GM19025 (cell line): ENCODE measurements around the gene DGKD.

Experiments used
- ATAC-seq: cut with Tn5 transposase; IDR thresholded peaks from one replicate; pipeline ENCODE4 v1.9.1; 2021; ENCODE audit warnings: mild to moderate bottlenecking, low read depth, moderate library complexity; ENCODE audit not compliant: unreplicated experiment

The DGKD gene, protein sequence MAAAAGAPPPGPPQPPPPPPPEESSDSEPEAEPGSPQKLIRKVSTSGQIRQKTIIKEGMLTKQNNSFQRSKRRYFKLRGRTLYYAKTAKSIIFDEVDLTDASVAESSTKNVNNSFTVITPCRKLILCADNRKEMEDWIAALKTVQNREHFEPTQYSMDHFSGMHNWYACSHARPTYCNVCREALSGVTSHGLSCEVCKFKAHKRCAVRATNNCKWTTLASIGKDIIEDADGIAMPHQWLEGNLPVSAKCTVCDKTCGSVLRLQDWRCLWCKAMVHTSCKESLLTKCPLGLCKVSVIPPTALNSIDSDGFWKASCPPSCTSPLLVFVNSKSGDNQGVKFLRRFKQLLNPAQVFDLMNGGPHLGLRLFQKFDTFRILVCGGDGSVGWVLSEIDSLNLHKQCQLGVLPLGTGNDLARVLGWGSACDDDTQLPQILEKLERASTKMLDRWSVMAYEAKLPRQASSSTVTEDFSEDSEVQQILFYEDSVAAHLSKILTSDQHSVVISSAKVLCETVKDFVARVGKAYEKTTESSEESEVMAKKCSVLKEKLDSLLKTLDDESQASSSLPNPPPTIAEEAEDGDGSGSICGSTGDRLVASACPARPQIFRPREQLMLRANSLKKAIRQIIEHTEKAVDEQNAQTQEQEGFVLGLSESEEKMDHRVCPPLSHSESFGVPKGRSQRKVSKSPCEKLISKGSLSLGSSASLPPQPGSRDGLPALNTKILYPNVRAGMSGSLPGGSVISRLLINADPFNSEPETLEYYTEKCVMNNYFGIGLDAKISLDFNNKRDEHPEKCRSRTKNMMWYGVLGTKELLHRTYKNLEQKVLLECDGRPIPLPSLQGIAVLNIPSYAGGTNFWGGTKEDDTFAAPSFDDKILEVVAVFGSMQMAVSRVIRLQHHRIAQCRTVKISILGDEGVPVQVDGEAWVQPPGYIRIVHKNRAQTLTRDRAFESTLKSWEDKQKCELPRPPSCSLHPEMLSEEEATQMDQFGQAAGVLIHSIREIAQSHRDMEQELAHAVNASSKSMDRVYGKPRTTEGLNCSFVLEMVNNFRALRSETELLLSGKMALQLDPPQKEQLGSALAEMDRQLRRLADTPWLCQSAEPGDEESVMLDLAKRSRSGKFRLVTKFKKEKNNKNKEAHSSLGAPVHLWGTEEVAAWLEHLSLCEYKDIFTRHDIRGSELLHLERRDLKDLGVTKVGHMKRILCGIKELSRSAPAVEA

DNA sequence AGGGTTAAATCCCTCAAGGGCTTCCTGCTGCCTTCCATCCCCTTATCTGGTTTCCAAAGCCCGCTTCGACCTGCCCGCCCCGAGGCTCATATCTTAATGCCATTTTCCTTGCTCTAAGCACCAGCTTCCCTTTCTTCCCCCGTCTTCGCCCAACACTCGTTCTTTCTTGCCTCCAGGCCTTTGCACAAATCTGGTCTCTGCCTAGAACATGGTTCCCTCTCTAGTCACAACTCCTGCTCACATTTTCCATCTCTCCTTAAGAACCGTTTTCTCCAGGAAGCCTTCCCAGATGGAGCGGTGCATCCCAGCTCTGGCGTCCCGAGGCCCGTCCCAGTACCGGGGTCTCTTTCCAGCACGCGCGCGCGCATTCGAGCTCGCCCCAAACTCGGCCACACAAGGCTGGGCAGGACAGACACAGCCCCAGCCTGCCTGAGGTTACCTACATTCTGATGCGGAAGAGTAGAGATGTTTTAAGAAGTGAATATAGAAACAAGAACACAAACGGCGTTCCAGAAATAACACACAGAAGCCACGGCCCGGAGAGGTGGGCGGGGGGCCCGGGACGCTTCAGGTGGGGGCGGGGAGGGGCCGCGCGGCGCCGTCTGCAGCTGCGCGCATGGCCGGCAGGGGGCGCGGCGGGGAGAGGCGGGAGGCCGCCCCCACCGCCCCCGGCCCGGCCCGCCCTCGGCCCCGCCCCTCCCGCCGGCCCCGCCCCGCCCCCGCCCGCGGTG, at the start of gene DGKD:
Gene DGKD (plus strand): TSS at position 726 of the 731 bp plus-strand sequence. CDS start 25 bp downstream, outside the sequence.
- peak; percentile 53 for ATAC-seq

DNA sequence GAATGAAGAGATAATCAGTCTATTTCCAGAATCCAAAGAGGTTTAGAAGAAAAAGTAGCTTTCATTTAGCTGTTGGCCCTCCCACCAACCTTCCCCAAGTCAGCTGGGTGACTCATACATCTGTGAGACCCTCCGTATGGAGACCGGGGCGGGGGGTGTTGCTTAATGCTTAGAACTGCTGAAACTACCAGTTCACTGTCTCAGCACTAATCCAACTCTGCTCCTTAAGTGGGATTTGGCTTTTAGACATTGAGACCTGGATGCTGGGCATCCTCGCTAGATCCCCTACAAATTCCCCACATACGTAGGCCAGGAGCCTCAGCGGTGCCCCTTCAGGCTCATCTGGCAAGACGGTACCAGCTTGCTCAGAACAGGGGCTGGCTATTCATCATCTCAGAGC, 46.7 kb upstream of the DGKD start, which contains the start of gene SAG:
Gene SAG (plus strand): TSS at position 252 of the 400 bp plus-strand sequence. CDS start 1,374 bp downstream, outside the sequence.
- no peak for ATAC-seq

DNA sequence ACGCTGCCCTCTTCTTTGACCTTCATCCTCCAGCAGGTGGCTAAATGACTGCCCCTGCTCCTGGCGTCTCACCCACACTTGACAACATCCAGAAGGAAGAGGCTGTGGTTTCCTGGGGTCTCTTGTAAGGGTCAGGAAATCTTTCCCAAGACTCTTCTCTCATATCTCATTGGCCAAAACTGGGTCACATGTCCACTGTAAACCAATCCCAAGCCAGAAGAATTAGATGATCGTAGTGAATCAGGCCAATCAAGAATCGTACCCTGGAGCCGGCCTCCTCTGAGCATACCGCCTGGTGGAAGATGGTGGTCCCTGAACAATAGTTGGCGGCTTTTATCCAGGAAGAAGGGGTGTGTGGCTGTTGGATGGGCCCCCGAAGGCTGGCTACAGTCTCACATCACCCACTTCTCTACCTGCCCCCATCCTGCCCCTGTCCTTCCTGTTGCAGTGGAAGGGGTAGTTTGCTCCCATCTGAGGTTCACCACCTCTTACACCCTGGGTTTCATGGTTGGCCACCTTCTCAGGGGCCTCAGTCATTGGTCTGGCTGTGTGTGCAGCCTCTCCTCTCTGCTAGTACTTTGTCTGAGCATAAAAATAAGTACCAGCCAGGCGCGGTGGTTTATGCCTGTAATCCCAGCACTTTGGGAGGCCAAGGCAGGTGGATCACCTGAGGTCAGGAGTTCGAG, 42.9 kb upstream of the DGKD start:
- no peak for ATAC-seq

DNA sequence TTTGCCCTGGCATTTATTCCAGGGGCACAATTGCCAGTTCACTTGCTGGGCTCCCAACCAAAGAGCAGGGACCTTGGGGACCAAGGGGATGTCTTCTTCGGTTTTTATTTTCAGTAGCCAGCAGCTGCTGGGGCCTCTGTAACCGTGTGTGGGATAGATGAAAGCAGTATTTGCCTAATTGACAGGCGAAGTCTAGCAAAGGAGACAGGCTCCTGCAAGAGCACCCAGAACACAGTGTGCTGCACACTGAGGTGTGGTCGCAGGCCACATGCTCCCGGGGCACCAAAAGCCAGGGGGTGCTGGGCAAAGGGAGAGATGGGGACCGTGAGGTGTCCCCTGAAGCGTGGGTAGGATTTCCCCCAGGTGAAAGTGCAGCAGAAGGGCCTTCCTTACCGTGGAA, 41.4 kb upstream of the DGKD start:
- ATAC-seq: no peak

DNA sequence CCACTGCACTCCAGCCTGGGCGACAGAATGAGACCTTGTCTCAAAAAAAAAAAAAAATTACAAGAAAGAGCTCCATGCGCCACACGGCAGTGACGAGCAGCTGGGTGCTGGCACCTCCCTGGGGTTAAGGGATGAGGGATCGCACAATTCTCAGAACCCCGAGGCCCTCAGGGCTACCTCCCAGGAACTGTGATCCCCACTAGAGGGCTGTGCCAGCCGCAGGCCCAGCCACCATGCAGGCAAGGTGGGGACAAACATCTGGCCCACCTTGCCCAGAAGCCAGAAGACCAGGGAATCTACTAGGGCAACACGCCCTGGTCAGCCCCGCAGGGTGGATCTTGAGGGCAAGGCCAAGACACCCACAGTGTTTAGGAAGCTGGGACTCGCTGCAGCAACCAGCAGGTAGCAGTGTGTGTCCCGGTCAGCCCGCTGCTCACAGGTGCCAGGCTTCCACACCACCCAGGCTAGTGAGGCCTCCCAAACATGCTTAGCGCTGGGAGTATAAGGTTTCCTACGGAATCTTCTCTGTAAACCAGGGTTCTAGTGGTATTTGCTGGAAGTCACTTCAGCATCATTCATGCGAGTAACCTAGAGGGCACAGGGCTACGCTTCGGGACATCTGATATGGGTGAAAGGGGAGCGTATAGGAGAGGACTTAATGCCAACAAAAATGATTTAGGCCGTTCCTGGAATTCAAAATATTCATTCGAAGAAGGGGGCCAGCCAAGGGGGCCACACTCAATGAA, 39.9 kb upstream of the DGKD start:
- ATAC-seq: no peak

DNA sequence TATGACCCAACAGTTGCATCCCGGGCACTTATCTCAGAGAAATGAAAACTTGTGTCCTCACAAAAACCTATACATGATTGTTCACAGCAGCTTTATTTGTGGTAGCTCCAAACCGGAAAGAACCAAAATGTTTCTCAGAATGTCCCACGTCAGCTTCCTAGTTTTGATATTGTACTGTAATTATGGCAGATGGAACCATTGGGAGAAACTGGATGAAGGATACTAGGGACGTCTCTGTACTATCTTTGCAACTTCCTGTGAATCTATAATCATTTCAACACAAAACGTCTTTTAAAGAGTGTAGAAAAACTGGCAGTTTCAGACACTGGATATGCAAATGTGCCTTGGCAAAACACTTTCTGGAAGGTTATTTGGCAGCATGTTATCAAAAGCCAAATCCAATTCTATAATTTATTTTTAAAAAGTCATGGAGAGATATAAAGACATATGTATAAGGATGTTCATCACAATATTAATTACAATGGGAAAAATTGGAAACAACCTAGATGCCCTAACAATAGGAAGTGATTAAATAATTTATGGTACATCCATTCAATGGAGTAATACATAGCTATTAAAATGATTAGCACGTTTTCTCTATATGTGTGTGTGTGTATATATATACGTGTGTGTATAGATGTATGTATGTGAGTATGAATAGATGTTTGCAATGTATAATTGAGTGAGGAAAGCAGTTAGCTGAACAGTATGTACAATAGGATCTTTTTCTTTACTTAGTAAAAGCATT, 36.9 kb upstream of the DGKD start:
- ATAC-seq: no peak

DNA sequence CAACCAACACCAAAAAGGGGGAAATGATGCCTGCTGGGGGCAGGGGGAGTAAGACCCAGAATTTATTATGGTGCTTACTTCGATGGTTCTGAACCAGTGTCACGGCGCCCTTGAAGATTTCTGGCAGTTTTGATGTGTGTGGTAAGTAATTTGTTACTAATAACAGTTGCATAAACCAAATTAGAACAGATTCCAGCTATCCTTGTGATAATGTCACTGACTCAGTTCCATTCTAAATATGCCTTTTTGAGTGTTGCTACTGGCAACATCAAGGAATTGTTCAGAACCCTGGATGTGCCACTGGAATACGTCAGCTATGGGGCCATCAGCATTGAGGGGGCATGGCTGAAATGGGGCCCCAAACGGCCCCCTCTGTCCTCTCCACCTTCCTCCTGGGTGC, 35.0 kb upstream of the DGKD start:
- ATAC-seq: no peak

DNA sequence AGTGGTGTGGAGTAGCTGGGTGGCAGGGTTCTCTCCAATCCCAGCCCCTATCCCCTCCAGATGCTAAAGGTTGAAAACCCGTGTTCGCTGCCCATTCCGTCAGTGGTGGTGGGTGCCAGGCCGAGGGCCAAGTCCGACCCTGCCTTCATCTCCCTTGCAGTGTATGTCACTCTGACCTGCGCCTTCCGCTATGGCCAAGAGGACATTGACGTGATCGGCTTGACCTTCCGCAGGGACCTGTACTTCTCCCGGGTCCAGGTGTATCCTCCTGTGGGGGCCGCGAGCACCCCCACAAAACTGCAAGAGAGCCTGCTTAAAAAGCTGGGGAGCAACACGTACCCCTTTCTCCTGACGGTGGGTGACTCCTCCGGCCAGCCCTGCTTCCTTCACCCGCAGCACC, 33.8 kb upstream of the DGKD start:
- ATAC-seq: no peak

DNA sequence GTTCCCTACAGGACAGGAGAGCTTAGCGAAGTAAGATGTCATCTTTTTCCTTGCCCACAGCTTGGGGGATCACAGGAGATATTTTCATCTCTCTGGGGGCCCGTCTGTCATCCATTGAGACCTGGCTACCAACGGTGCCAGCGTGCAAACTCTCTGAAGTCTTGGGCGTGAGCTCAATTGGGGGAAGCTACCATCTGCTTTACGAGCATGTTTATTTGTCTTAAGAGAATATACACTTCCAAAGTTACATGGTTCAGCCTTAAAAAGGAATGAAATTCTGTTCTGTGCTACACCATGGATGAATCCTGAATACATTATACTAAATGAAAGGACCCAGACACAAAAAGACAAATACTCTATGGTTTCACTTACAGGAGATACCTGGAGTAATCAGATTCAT, 33.1 kb upstream of the DGKD start:
- no peak for ATAC-seq

DNA sequence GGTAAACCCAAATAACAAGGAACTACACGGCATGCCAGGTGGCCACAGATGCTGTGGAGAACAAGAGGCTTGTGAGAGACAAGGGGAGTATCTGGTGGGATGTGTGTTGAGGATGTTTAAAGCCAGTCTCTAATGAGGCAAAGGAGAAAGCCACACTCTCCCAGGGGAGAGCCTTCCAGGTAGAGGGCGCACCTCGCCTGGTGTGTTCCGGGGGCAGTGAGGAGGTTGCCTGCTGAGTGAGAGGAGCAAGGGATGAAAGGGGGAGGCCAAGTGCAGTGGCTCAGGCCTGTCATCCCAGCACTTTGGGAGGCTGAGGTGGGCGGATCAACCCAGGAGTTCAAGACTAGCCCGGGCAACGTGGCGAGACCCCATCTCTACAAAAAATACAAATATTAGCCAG, 30.4 kb upstream of the DGKD start:
- no peak for ATAC-seq

DNA sequence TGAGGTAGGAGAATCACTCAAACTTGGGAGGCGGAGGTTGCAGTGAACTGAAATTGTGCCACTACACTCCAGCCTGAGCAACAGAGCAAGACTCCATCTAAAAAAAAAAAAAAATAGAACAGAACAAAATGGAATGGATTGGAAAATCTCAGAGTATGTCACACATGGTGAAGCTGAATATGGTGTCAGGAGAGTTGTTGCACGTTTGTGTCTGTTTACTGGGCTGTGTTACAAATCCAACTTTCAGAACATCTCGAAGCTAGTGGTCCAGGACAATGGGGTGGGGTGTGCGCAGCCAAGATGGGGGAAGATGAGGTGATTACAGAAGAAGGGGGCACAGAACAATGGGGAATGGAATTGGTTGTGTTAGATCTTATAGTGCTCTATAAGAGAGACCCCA, 29.0 kb upstream of the DGKD start:
- no peak for ATAC-seq

DNA sequence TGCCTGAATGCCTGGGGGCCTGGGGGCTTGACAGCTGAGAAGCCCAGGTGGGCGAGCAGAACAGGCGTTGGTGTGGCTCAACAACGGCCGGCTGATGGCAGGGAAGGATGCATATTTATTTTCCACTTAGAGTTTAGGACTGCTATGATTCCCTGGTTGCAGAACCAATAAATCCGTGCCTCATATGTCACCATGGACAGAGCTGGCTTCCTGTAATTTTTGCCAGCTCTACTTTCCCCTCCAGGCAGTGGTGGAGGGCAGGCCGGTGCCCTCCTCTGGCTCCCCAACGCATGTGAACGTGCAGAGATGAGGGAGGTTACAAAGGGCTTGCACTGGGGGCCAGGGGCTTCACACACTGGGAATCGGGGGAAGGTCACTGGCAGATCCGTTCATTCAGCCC, 28.5 kb upstream of the DGKD start:
- ATAC-seq: no peak

DNA sequence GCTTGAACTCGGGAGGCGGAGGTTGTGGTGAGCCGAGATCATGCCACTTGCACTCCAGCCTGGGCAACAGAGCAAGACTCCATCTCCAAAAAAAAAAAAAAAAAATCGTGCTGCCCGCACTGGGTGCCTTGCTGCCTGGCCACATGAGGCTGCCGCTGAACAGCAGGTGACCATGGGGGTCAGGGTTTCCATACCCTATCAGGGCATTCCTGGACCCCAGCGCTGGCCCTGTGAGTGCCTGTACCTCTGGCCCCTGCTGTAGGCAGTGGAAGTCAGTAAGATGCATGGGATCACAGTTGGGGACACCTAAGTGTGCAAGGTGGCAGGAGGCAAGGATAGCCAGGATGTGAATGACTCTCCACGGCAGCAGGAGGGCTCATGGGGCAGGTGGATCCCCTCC, 27.8 kb upstream of the DGKD start:
- ATAC-seq: no peak

DNA sequence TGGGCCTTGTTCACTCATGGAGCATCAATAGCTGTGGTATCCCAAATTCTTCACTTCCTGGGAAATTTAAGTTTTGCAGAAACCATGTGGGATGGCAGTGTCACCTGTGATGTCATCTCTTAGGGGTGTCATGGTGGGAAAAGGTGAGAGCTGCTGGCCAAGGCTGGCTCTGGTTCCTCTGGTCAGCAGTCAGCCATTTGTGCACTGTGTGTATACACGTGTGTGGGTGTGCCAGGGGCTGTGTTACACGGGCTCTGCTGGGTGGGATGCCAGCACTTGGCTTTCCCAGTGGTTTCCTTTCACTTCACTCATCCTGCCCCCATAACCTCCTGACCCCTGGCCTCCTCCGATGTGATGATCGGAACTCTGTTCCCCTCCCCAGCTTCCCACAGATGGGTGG, 25.4 kb upstream of the DGKD start:
- no peak for ATAC-seq

DNA sequence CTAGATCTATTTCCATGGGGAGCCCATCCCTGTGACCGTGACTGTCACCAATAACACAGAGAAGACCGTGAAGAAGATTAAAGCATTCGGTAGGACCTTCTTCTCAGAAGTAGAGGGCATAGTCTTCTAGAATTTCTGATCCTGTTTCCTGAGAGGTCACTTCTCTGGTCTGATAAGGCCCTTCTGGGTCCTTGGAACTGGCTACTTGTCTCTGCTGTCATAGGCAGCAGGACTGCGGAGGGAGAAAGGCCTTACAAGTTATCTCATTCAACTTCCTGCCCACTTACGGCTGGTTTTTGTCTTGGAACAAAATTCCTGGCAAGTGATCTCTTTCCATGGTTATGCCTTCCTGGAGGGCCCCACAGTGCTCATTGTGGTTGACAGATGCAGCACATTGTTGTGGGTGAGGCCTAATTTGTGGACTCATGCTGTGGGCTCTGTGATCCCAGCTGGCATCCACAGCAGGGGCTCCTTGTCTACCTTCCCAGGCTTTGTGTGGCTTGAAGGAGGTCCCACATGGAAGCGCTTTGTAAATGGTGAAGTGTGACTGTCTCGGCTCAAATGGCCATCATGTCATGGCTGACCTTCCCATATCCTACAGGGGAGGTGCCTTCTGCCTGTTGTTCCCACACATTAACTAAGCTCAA, 24.7 kb upstream of the DGKD start:
- no peak for ATAC-seq

DNA sequence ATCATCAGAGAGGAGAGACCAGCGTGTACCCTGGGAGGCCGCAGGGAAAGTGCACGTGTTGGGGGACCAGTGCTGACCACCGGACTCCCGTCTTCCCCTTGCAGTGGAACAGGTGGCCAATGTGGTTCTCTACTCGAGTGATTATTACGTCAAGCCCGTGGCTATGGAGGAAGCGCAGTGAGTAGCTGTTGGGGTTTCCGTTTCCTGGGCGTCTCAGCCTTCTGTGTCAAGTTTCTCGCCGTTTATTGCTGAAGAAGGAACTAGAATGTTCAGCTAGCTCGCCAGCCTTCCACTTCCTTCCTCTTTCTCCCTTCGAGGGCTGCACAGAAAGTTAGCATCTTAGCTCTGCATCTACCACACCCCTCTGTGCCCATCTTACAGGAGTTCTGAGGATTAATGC, 22.8 kb upstream of the DGKD start:
- peak; percentile 71 for ATAC-seq

DNA sequence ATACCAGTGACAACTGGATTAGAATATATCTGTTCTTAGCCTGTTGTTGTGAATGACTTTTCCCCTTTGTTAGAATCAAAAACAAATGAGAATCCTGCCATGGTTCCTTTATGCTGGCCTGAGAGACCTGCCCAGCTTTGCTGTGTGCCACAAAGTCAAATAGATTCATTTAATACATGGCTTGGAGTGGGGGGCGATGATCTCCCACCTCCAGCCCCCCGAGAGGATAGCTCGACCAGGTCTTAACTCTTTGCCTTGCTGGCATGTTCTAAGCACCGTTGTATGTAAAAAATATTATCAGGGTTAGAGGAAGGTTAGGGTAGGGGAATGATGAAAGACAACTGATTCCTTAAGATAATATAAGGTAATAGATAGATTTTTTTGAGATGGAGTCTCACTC, 22.2 kb upstream of the DGKD start:
- ATAC-seq: no peak

DNA sequence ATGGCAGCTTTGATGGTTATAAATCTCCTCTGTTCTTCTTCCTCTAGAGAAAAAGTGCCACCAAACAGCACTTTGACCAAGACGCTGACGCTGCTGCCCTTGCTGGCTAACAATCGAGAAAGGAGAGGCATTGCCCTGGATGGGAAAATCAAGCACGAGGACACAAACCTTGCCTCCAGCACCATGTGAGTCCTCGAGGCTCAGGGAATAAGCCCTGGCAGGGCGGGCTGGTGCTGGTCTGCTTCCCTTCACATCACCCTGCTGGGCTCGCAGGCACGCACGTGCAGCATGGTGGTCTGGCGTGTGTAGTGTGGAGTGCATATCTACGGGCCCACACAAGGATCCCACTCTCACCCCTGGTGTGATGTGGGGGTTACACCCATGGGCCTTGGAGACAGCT, 19.4 kb upstream of the DGKD start:
- ATAC-seq: no peak
